Cerebellar nuclear complex (tissue), 1 donor: ENCODE results near the gene RPL19.

ENCODE experiments used
- DNase-seq, 2 experiments: peaks; one replicate each; lab custom pipeline; 2025; lab: John Stamatoyannopoulos, UW

RPL19 gene

GRCh38 chr17:39223907-39224777 is 24.1 kb downstream of the RPL19 start:
- no peak for DNase-seq

GRCh38 chr17:39224778-39225307 is 24.8 kb downstream of the RPL19 start:
- no peak for DNase-seq

- DNase-seq = no peak
These were observed 25.4 kb downstream of the RPL19 start, which contains the start of gene STAC2 for GRCh38 chr17:39225308-39225958. Gene STAC2, minus strand, starts transcription at chr17:39225945. Its CDS starts 443 bp downstream, at chr17:39225502.

- DNase-seq = peak in 1 of 2 experiments; percentile 50
These were observed 26.0 kb downstream of the RPL19 start for GRCh38 chr17:39225959-39226683.

GRCh38 chr17:39227364-39227919 is 27.4 kb downstream of the RPL19 start:
- DNase-seq = no peak

- DNase-seq = no peak
These were observed 29.3 kb downstream of the RPL19 start for GRCh38 chr17:39229274-39229913.

- DNase-seq = no peak
These were observed 30.3 kb downstream of the RPL19 start for GRCh38 chr17:39230361-39230760.

- no peak for DNase-seq
These were observed 31.0 kb downstream of the RPL19 start for GRCh38 chr17:39231091-39231561.

- DNase-seq = no peak
These were observed 31.8 kb downstream of the RPL19 start for GRCh38 chr17:39231591-39232551.

- DNase-seq = no peak
These were observed 35.7 kb downstream of the RPL19 start for GRCh38 chr17:39235555-39236449.

- DNase-seq = no peak
These were observed 36.4 kb downstream of the RPL19 start for GRCh38 chr17:39236450-39236927.

GRCh38 chr17:39236981-39237441 is 36.9 kb downstream of the RPL19 start:
- no peak for DNase-seq

GRCh38 chr17:39237586-39237985 is 37.5 kb downstream of the RPL19 start:
- no peak for DNase-seq

- no peak for DNase-seq
These were observed 38.4 kb downstream of the RPL19 start for GRCh38 chr17:39238311-39238972.

GRCh38 chr17:39239640-39240314 is 39.7 kb downstream of the RPL19 start:
- DNase-seq = no peak

- no peak for DNase-seq
These were observed 40.5 kb downstream of the RPL19 start for GRCh38 chr17:39240631-39241030.

GRCh38 chr17:39243155-39243554 is 43.1 kb downstream of the RPL19 start:
- no peak for DNase-seq
